AG09319 (cell line): ENCODE measurements around the gene NR1D1.

Source experiments
- DNase-seq: peaks from one replicate; pipeline ENCODE4 v3.0.0-alpha.2; 2010; ENCODE audit warnings: low read depth; ENCODE audit errors: extremely low read depth
- CTCF ChIP-seq: IDR thresholded peaks from 2 replicates; pipeline ENCODE4 v1.5.1; 2011; ENCODE audit warnings: low read depth, mild to moderate bottlenecking, inconsistent platforms, low read length, moderate library complexity

NR1D1 gene

GRCh38 chr17:40068129-40068581 lies 32.2 kb downstream of the NR1D1 start:
- no peak for TF ChIP-seq CTCF
- DNase-seq, result no peak

- TF ChIP-seq CTCF, result no peak
- DNase-seq, result no peak
Observed at GRCh38 chr17:40067710-40068109, 32.7 kb downstream of the NR1D1 start.

DNA sequence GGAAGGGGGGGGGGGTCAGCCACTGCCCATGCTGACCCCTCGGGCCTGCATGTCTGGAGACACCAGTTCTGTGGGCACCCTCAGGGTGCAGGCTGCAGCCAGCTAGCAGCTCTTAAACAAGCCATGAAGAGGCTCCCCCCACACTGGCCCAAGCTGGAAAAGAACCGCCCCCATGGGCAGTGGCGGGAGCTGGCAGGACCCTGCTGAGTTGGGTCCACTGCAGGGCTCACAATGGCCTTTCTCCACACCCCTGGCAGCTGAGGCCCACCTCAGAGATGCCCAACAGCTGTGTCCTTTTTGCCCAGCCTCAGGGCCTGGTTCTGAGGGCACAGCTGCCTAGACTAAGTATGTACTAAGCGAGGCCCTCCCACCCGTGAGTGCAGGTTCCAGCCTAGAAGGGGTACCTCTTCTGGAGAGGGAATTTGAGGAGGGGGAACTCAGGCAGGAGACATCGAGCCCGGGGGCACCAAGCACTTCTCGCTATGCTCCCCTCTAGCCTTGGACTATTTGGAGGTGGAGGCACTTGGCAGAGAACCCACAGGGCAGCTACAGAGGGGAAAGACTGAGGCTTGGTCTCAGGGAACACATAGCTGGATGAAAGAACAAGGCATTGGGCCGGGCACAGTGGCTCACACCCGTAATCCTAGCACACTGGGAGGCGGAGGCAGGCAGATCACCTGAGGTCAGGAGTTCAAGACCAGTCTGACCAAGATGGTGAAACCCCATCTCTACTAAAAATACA lies 34.4 kb downstream of the NR1D1 start:
- no peak for DNase-seq
- TF ChIP-seq CTCF, result no peak

DNA sequence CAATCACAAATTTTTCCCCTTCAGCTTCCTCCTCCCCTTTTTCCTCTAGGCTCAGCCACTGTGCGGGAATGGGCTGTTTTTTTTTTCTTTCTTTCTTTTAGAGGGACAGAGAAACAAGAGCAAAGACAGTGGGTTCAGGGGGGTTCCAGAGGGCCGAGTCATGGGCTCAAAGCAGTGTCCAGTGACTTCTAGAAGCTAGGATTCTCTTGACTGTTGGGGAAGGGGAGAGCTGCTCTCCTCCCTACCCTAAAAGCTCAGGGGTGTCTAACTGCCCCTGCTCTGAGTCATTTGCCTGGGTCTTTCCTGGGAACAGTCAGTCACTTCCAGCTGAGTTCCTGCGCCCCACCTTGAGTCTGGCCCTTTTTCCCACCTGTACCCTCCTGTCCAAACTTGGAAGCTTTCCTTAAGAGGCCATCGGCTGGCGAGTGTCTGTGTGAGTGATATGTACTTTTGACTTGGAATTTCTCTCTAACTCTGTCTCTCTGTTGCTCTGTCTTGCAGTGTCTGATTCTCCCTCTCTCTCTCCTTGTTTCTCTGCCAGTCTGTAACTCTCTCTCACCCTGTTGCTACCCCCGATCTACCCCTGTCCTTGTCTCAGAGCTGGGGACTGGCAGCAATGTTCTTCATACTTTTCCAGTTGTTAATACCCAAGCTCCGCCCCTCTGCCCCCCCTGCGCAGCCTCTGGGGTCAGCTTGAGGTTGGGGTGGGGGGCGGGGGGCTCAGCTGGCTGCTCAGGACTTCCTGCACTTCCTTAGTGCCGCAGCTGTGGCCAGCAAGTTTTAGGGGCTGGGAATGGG lies 35.2 kb downstream of the NR1D1 start:
- TF ChIP-seq CTCF, result no peak
- no peak for DNase-seq

GRCh38 chr17:40063901-40064531 lies 36.4 kb downstream of the NR1D1 start:
- DNase-seq, result no peak
- TF ChIP-seq CTCF, result no peak

GRCh38 chr17:40063187-40063771 lies 37.1 kb downstream of the NR1D1 start:
- DNase-seq, result no peak
- TF ChIP-seq CTCF, result no peak
